G401.6 (cell line): ENCODE data around the gene UBA1.

ENCODE experiments used
- FAIRE-seq: peaks from 2 replicates; lab custom pipeline; 2012; peaks lifted over from hg19 to GRCh38; lab: Jason Lieb, UNC

Gene UBA1

GRCh38 chrX:47189906-47190305 lies 3.7 kb upstream of the UBA1 start:
- no peak for FAIRE-seq

- FAIRE-seq = peak; percentile 96
Observed at GRCh38 chrX:47190445-47191269, 3.0 kb upstream of the UBA1 start.

DNA sequence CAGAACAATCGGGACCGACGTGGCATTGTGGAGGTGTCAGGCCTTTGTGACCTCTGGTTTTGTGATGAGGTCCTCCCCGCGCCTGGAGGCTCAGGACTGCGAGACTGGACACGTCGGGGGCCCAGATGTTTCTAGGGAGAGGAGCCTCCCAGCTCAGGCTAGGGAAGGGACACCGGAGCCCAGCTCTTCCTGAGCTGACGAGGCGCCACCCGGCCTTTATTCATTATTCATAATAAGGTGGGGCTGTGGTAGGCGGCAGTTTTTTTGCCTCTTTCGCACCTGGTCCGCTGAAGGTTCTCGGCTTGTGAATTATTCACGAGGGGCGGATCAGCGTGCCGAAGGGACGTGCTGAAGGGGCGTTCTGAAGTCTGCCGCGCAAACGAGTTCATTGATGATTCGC lies 2.3 kb upstream of the UBA1 start:
- FAIRE-seq = no peak

- no peak for FAIRE-seq
Observed at GRCh38 chrX:47191806-47192401, 1.7 kb upstream of the UBA1 start.

GRCh38 chrX:47194194-47194787 lies 662 bp downstream of the UBA1 start:
- FAIRE-seq = no peak

DNA sequence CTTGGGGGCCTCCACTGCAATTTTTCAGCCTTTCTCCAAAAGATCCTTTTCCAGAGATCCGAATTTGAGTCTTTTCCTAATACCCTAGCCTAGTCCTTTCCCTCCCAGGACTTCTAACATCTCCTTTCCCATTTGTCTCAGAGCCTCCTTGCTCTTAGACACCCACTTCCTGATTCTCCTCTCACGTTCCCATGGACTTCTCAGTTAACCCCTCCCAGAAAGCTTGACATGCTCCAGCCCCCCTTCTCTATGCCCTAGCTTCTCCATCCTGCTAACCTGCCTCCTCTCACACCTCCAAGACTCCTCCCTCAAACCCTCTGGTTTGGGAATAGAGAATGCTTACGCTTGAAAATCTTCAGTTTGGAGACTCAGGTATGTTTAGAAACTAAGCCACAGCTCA lies 2.5 kb downstream of the UBA1 start:
- no peak for FAIRE-seq

- FAIRE-seq = no peak
Observed at GRCh38 chrX:47197526-47197925, 3.9 kb downstream of the UBA1 start.

DNA sequence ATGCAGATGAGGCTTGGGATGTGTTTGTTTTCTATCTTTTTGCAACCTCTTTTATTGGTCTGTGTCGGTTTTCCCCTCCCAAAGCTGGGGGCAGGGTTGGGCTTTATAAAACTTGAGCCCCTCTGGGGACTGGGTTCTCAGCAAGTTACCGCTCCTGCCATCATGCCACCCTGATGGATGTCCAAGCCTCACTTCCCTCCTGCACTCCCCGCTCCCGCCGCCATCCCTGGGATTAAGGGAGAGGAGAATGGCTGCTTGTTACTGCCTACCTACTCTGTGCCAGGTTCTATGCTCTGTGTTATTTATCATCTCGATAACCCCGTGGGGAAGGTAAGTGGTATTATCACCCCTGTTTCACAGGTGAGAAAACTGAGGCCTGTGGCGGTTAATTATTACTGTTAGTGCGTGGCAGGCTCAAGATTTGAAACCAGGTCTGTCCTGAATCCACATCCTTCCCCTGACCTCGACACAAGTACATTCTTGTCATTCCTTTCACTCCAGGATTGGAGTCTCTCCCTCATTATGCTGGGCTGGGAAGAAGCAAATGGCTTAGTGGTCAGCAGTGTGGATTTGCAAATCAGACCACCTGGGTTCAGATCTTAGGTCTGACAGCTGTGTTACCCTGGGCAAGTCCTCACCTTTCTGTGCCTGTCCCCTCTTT lies 4.5 kb downstream of the UBA1 start:
- no peak for FAIRE-seq

GRCh38 chrX:47198687-47199080 lies 5.1 kb downstream of the UBA1 start:
- no peak for FAIRE-seq

DNA sequence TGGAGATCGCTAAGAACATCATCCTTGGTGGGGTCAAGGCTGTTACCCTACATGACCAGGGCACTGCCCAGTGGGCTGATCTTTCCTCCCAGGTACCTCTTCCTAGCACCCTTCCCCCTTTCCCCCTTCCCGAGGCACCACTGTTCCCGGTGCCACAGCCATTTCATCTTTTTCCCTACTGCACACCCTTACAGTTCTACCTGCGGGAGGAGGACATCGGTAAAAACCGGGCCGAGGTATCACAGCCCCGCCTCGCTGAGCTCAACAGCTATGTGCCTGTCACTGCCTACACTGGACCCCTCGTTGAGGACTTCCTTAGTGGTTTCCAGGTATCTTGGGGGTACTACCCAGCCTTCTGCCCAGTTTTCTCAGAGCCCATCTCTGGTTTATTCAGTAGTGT lies 5.7 kb downstream of the UBA1 start:
- FAIRE-seq = no peak

DNA sequence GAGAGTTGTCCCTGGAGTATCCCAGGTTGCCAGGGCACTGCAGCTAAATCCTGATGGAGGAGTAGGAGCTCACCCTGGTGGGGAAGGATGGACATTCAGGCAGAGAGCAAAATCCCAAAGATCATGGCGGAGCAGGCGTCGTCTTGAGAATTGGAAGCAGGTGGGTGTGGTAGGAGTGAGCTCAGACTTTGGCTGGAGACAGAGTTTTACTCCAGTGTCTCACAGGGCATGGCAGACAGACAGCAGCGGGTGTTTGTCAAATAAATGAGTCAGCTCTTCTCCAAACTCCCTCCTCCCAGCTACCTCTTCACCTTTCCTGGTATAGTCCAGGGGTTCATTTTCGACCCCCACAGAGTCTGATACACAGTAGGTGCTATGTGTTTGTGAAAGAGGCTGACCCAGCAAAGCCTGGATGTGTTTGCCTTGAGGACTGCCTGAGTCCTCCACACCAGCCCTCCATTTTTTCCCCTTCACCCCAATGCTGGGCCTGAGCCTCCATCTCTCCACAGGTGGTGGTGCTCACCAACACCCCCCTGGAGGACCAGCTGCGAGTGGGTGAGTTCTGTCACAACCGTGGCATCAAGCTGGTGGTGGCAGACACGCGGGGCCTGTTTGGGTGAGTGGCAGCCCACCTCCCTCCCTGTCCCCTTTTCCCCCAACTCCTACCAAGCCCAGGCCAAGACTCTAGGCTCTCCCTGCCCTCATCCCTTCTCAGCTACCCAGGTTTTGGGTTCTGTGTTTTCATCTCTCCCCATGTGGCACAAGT lies 6.9 kb downstream of the UBA1 start:
- FAIRE-seq = no peak

DNA sequence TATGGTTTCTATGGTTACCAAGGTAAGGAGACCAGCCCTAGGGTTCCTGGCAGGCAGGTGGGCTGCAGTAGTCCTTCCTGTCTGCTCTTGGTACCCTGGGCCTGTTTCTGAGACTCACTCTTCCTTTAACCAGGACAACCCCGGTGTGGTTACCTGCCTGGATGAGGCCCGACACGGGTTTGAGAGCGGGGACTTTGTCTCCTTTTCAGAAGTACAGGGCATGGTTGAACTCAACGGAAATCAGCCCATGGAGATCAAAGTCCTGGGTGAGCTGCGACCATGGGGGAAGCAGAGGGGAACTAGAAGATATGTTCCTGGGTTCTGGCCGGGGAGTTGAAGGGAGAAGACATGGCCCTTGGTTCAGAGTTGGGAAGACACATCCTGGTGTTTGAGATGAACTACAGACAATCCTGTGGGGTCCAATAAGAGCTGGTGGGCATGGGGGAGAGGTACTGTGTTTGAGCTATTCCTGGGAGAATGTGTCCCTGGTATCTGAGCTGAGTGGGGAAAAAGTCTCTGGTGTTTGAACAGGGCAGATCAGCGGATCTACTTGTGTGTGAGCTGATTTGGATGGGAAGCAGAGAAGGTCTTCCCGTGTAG lies 7.8 kb downstream of the UBA1 start:
- FAIRE-seq = no peak

DNA sequence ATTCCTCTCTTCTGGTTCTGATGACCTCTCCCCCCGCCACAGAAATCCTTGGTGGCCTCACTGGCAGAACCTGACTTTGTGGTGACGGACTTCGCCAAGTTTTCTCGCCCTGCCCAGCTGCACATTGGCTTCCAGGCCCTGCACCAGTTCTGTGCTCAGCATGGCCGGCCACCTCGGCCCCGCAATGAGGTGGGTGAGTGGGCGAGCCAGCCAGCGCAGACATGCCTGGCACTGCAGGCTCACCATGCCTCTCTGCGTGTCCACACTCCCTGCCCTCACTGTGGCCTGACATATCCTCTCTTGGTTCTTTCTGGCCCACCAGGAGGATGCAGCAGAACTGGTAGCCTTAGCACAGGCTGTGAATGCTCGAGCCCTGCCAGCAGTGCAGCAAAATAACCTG lies 8.7 kb downstream of the UBA1 start:
- FAIRE-seq = no peak

GRCh38 chrX:47202877-47203276 lies 9.2 kb downstream of the UBA1 start:
- FAIRE-seq = no peak

DNA sequence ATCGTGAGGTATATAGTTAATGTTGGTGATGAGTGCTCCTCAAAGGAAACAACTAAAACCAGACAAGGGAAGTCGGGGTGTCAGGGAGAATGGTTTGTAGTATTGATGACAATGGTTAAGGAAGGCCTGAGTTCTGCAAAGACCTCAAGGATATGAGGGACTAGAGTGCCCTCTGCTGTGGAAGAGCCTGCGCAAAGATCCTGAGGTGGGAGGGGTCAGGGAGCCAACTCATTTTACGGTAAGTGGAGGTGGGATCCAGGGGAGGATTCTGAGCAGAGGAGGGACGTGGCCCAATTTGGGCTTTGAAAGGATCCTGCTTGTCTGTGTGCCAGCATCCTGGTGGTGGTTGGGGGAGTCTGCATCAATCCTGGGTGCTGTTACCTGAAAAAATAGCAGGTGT lies 11.3 kb downstream of the UBA1 start:
- no peak for FAIRE-seq

GRCh38 chrX:47206316-47206715 lies 12.7 kb downstream of the UBA1 start:
- FAIRE-seq = peak; percentile 74

- FAIRE-seq = no peak
Observed at GRCh38 chrX:47208108-47208507, 14.5 kb downstream of the UBA1 start.

GRCh38 chrX:47209508-47210238 lies 16.0 kb downstream of the UBA1 start:
- no peak for FAIRE-seq

GRCh38 chrX:47210661-47211425 lies 17.2 kb downstream of the UBA1 start:
- FAIRE-seq = no peak
